EL (cell line): Measurements from ENCODE around the gene KCNK3.
"Not testable (repeated sequence)": the region's sequence is repeated elsewhere in the genome, so short reads cannot be mapped to it uniquely, and the experiment has no call there.

ENCODE experiments used
- DNase-seq: peaks from one replicate; pipeline ENCODE4 v3.0.0-alpha.2; 2016

The KCNK3 gene

DNA sequence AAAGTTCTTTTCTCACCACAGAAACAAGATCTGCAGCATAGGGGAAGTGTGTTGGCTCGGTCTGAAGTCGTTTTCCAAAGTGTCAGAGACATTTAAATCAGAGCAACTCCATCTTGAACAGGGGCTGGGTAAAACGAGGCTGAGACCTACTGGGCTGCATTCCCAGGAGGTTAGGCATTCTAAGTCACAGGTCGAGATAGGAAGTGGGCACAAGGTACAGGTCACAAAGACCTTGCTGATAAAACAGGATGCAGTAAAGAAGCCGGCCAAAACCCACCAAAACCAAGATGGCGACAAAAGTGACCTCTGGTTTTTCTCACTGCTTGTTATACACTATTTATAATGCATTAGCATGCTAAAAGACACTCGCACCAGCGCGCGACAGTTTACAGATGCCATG lies 68.5 kb downstream of the KCNK3 start:
- DNase-seq = not testable (repeated sequence)

DNA sequence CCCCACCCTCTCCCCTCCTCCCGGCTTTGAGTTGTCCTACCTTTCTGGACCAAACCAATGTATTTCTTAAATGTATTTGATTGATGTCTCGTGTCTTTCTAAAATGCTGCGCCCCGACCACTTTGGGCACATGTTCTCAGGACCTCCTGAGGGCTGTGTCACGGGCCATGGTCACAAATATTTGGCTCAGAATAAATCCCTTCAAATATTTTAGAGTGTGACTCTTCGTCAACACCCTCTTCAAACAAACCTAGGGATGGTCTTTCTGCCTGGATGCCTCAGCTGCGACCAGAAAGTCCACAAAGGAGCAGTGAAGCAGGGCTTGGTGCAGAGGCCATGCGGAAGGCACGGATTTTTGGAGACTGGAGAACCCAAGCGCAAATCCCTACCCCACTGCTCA lies 70.5 kb downstream of the KCNK3 start:
- DNase-seq = no peak

DNA sequence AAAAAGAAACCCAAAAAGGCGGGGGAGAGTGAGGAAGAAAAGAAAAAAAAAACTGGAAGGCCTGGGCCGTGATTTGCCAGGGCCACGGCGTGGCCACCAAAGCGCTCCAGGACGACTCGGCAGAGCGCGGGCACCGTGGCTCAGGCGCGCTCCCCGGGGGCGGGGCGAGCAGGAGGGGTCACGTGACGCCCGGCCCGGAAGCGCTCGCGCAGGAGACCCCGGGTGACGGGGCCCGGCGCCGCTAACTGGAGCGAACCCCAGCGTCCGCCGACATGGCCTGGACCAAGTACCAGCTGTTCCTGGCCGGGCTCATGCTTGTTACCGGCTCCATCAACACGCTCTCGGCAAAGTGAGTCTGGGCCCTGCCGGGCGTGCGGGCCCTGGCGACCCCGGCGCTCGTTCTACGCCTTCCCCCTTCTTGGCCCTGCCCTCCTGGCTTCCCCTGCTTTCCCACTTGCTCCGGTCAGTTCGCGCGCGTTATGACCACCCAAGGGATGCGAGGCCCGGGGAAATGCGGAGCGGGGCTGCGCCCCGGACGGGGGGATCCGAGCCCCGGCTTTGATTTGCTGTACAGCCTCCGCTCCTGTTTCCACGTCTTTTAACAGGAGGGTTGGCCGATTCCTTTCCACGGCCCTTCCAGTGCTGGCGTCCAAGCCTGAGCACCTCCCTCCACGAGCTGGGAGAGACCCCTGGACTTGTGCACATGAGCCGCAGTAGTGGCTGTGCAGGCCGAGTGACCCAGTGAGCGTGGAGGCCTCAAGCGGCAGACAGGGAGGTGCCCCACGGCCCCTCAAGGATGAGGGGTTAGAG lies 71.8 kb downstream of the KCNK3 start, which contains the start of gene SLC35F6:
Gene SLC35F6 (plus strand): TSS at position 207 of the 810 bp plus-strand sequence. CDS start 66 bp downstream, at position 273.
- peak; percentile 81 for DNase-seq

DNA sequence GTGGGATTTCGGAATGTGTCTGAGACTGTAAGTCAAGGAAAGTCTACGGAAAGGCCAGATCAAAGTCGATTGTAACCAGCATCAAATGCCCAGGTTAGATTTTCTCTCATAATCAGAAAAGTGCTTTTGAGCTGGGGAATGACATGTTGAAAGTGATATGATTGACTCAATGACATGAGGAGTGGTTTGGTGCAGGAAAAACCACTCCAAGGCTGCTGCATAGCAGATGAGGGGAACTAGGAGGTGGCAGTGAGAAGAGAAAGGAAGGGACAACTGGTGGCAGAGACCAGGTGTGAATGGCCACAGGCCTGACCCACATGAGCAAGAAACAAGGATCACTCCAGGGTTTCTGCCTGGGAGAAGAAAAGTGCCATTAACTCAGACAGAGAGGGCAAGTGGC lies 72.4 kb downstream of the KCNK3 start:
- DNase-seq = no peak

DNA sequence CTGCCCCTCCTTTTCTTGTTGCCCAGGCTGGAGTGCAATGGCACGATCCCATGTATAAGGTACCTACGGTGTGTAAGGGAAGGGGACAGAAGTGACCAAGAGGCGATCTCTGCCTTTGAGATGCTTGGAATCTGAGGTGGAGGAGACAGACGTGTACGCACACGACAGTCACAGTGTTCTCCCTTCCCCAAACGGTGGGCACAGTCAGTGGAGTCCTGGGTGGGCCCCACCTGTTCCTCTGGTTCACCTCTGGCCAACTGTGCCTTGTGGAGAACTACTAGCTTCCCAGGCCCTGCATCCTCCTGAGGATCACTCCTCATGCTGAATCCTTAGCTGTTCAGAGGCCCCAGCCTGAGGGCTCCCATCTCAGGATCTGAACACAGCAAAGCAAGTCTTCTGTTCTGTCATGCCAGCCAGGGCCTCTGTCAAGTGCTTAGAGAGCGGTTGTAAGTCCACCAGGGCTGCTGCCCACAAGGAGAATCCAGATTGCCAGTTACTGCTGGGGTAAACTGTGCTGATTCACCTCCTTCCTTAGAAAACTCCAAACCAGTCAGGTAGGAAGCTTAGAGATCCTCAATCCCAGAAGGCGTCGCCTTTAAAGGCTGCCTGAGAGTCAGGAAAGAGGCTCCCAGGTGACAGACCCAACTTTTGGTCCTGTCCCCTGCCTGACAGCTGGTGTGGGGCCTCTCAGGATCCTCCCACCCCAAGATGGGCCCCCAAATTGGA lies 73.1 kb downstream of the KCNK3 start:
- DNase-seq = no peak

DNA sequence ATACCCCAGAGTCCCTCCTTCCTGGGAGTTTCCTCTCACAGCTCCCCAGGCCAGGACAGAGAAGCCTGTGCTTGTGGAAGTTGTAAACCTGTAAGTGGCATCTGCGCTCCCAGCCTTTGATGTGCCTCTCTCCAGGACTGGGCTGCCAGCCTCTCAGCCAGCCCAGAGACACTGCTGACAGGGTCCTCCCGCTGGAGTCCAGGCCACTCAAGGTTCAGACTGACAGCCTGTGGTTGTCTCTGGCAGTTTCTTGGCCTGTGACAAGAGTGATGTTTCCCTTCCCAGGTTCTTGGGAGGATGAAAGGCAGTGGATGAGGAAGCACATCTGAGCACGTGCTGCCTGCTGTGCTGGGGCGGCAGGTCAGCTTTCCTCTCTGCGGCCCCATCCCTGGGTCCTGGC lies 74.6 kb downstream of the KCNK3 start:
- DNase-seq = no peak

DNA sequence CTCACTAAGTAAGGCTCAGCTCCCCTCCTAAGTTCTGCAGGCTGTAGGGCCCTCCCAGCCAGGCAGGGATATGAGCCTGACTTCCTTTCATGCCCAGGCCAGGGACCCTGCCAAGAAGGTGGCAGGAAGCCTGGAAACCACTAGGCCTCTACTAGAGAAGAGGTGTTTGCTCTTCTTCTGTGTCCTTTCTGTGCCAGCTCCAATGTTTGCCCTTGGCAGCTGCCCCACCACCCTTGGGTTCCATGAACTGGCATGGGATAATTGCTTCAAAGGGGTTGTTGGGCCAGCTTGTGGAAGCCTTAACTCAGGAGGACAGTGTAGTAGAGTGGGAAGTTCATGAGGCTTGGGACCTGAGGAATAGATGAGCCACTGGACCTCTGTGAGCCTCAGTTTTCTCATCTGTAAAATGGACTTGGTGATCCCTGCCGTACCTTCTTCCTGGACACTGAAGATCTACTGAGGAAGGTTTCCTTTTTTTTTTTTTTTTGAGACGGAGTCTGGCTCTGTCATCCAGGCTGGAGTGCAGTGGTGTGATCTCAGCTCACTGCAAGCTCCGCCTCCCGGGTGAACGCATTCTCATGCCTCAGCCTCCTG lies 75.5 kb downstream of the KCNK3 start:
- DNase-seq = no peak

DNA sequence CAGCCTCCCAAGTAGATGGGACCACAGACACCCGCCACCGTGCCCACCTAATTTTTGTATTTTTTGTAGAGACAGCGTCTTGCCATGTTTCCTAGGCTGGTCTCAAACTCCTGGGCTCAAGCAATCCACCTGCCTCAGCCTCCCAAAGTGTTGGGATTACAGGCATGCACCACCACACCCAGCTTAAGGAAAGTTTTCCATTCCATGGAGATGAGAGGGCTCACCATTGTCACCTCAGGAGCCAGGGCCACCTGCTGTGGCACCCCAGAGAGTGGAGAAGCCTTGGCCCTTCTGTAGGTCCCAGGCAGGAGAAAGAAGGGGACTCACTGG lies 76.2 kb downstream of the KCNK3 start:
- DNase-seq = no peak

DNA sequence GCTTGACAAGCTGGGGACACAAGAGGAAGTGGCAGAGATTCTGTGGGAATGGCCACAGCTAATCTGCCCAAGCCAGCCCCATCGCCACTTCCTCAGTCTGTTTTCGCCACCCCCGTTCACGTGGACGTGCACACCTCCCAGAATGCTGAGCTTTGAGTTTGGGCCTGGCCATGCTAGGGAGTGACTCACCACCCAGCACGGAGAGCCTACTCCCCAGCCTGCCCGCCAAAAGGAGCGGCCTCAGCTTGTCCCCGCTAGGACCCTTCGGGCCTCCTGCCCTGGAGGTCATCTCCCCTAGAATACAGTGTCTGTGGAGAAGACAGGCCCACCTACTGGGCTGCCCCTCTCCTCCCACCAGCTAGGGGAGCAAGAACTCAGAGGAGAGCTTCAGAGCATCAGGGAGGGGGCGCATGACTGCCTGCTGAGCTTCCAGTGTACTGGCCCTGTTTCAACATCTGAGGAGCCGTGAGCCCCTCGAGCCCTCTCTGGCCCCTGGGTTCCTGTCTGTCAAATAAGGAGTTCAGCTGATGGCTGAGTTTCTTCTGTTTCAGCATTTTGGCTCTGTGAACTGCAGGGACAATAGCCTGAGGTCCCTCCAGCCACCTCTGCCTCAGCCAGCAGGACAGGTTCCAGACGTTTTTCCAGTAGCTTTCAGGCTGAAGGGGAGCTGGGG lies 76.7 kb downstream of the KCNK3 start:
- peak; percentile 79 for DNase-seq

DNA sequence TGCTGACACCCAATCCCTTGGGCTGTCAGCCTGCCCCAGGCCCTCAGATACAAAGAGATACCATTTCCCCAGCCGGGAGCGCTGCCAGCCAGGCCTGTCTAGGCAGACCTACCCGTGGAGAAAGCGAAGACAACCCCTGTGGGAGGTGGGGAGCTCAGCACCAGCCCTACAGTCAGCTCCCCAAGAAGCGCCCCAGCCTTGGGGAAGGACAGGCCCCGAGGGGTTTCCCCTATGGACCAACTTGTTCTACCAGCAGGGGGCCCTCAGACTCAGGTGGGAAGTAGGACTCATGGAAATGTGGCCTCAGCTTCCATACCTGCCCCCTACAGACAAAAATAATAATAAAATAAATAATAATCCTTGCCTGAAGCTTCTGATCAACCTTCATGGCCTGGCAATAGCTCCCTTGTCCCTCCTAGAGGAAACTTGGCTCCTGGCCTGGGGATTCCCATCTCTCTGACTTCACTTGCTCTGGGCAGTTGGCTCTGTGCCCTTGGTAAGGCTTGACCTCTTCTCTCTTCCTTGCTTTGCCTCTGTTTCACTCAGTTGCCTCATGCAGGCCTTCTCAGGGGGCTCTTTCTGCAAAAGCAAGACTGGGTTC lies 78.6 kb downstream of the KCNK3 start:
- peak; percentile 93 for DNase-seq

DNA sequence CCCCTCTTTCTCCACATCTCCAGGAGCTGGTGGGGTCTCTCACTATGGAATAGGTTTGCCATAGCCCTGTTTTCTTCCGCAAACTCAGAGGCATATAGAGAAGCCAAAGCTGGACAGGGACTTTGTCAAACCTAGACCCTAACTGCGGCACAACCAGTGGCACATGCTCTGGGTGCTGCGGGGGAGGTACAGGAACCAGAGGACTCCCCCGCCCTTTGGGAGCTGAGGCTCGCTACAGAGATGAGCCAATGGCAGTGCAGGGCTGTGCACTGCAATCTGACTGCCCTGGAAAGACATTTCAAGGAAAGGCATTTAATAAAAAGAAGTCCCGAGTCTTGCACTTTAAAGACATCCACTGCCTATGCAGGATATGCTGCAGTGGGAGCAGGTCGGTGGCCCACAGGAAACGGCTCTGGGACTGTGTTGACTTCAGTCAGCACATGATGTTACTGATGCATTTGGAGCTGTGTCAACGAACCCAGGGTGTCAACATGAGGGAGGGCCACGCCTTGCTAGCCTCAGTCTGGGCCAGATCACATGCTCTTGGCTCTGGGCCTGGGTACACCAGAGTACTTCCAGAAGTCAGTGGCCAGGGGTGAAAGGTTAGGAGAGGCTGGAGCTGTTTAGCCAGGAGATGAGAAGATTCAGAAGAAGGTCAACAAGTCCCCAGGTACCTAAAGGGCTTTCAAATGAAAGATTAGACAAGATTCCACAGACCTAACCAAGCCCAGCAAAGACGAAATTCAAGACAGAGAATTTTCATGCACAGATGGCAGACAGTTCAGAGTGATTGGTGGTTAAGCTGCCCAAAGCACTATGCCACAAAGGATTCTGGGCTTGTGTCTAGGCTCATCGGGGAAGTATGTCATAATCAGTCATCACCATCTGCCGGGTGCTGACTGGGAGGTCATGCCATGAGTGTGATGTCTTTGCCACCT lies 79.8 kb downstream of the KCNK3 start:
- DNase-seq = peak; percentile 77

DNA sequence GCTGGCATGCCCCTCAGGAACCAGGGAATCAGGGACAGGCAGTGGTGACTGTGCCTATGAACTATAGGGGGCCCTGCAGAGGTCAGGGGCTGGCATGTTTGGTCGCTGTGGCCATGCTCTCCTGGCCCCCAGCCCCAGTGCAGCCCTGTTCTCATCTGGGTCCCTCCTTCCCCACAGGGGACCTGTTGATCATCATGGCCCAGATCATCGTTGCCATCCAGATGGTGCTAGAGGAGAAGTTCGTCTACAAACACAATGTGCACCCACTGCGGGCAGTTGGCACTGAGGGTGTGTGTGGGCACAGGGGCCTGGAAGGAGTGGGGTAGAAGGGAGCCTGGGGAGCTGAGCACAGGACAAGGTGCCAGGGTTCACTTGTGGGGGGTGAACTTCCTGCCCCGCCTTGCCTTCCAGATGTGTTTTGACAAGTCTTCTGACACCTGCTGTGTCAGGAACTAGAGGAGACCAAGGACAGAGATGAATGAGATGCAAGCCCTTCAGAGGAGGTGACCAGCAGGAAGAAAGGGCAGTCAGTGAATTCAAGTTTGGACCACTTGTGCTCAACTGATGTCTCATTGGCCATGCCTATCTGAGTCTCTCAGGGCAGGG lies 83.8 kb downstream of the KCNK3 start:
- no peak for DNase-seq

DNA sequence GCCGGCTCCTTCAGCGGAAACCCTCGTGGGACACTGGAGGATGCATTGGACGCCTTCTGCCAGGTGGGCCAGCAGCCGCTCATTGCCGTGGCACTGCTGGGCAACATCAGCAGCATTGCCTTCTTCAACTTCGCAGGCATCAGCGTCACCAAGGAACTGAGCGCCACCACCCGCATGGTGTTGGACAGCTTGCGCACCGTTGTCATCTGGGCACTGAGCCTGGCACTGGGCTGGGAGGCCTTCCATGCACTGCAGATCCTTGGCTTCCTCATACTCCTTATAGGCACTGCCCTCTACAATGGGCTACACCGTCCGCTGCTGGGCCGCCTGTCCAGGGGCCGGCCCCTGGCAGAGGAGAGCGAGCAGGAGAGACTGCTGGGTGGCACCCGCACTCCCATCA lies 85.6 kb downstream of the KCNK3 start:
- DNase-seq = no peak

DNA sequence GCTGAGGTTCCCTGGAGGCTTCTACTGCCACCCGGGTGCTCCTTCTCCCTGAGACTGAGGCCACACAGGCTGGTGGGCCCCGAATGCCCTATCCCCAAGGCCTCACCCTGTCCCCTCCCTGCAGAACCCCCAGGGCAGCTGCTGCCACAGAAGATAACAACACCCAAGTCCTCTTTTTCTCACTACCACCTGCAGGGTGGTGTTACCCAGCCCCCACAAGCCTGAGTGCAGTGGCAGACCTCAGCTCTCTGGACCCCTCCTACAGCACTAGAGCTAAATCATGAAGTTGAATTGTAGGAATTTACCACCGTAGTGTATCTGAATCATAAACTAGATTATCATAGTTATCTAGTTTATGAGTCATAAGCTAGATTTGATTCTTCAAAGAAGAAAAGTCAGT lies 86.0 kb downstream of the KCNK3 start:
- no peak for DNase-seq

DNA sequence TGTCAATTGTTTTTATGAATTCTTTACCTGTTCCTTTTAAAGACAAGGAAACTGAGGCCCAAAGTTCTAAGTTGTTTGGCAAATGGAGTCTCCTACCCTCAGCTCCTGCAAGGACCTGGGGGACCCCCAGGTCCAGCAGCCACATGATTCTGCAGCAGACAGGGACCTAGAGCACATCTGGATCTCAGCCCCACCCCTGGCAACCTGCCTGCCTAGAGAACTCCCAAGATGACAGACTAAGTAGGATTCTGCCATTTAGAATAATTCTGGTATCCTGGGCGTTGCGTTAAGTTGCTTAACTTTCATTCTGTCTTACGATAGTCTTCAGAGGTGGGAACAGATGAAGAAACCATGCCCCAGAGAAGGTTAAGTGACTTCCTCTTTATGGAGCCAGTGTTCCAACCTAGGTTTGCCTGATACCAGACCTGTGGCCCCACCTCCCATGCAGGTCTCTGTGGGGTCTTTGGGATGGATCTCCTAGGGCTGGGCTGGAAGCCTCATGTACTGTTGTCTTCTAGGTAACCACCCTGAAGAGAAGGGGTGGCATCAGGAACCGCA lies 87.8 kb downstream of the KCNK3 start:
- DNase-seq = no peak
